Measurements from ENCODE around the gene SOWAHD.
A peak's percentile ranks its signal among the peaks of the same experiment; 100 is the strongest.

GRCh38 chrX:119753639-119754257, 4.6 kb upstream of the SOWAHD start:
- peak; percentile 51 for TF ChIP-seq CTCF (IDR thresholded peaks at IDR 0.05)
- TF ChIP-seq ELK1 (IDR thresholded peaks at IDR 0.05; ENCODE audit: low read depth, low read length), result no peak
- TF ChIP-seq CHD4 (IDR thresholded peaks at IDR 0.05; ENCODE audit: borderline replicate concordance), result no peak
- no peak for TF ChIP-seq NFE2L2 (conservative IDR thresholded peaks at IDR 0.05; ENCODE audit: low read length)
- TF ChIP-seq HDAC2 (IDR thresholded peaks at IDR 0.05), result no peak
- TF ChIP-seq REST (IDR thresholded peaks at IDR 0.05), result no peak
- TF ChIP-seq POLR2A (IDR thresholded peaks at IDR 0.05; ENCODE audit: low read length), result no peak
- TF ChIP-seq MAX (IDR thresholded peaks at IDR 0.05), result no peak
- no peak for TF ChIP-seq RCOR1 (IDR thresholded peaks at IDR 0.05; ENCODE audit: low read depth, low read length)
- no peak for TF ChIP-seq HMGXB4 (CRISPR knock-in tag; IDR thresholded peaks at IDR 0.05; ENCODE audit: borderline replicate concordance)
- TF ChIP-seq RAD21 (conservative IDR thresholded peaks at IDR 0.05 in 1 of 2, IDR thresholded peaks at IDR 0.05 in 1 of 2), result peak in 1 of 2 experiments; percentile 42; a peak in 2 of 5 replicates
- TF ChIP-seq ESRRA (IDR thresholded peaks at IDR 0.05; ENCODE audit: borderline replicate concordance, low read length), result no peak
- TF ChIP-seq RNF2 (IDR thresholded peaks at IDR 0.05; ENCODE audit: borderline replicate concordance, low read depth), result no peak
- no peak for TF ChIP-seq SMC3 (IDR thresholded peaks at IDR 0.05)
